ENCODE results near the gene USP49.

USP49 gene

GRCh38 chr6:41932378-41932777 lies 37.2 kb upstream of the USP49 start:
- TF ChIP-seq MYC (IDR thresholded peaks at IDR 0.05; ENCODE audit: low read depth, low read length) (no peak), MAX (IDR thresholded peaks at IDR 0.05; ENCODE audit: low read depth, low read length) (no peak), CTCF (IDR thresholded peaks at IDR 0.05; ENCODE audit: low read depth, low read length) (no peak), POLR2A (IDR thresholded peaks at IDR 0.05; ENCODE audit: extremely low read depth, insufficient read length) (no peak)
- no peak overlapping the region for H3K4me3 ChIP-seq (ENCODE audit: low read depth, low read length)
- DNase-seq (ENCODE audit: low read depth): no peak

- no peak for DNase-seq (ENCODE audit: low read depth)
- H3K4me3 ChIP-seq (ENCODE audit: low read depth, low read length): no peak overlapping the region
- TF ChIP-seq CTCF (IDR thresholded peaks at IDR 0.05; ENCODE audit: low read depth, low read length): no peak
- no peak for TF ChIP-seq MYC (IDR thresholded peaks at IDR 0.05; ENCODE audit: low read depth, low read length)
- no peak for TF ChIP-seq MAX (IDR thresholded peaks at IDR 0.05; ENCODE audit: low read depth, low read length)
- TF ChIP-seq POLR2A (IDR thresholded peaks at IDR 0.05; ENCODE audit: extremely low read depth, insufficient read length): no peak
Observed at GRCh38 chr6:41931792-41932191, 36.6 kb upstream of the USP49 start.

- DNase-seq (ENCODE audit: low read depth): peak; percentile 30
- no peak overlapping the region for H3K4me3 ChIP-seq (ENCODE audit: low read depth, low read length)
- no peak for TF ChIP-seq CTCF (IDR thresholded peaks at IDR 0.05; ENCODE audit: low read depth, low read length)
- TF ChIP-seq POLR2A (IDR thresholded peaks at IDR 0.05; ENCODE audit: extremely low read depth, insufficient read length): no peak
- TF ChIP-seq MYC (IDR thresholded peaks at IDR 0.05; ENCODE audit: low read depth, low read length): no peak
- no peak for TF ChIP-seq MAX (IDR thresholded peaks at IDR 0.05; ENCODE audit: low read depth, low read length)
Observed at GRCh38 chr6:41929924-41930323, 34.7 kb upstream of the USP49 start.

- no peak overlapping the region for H3K4me3 ChIP-seq (ENCODE audit: low read depth, low read length)
- no peak for DNase-seq (ENCODE audit: low read depth)
- no peak for TF ChIP-seq CTCF (IDR thresholded peaks at IDR 0.05; ENCODE audit: low read depth, low read length)
Observed at GRCh38 chr6:41927253-41927652, 32.1 kb upstream of the USP49 start.

- H3K4me3 ChIP-seq (ENCODE audit: low read depth, low read length): peak overlapping the region; percentile 90
- no peak for DNase-seq (ENCODE audit: low read depth)
- TF ChIP-seq MAX (IDR thresholded peaks at IDR 0.05; ENCODE audit: low read depth, low read length): no peak
- TF ChIP-seq MYC (IDR thresholded peaks at IDR 0.05; ENCODE audit: low read depth, low read length): no peak
- no peak for TF ChIP-seq CTCF (IDR thresholded peaks at IDR 0.05; ENCODE audit: low read depth, low read length)
- no peak for TF ChIP-seq POLR2A (IDR thresholded peaks at IDR 0.05; ENCODE audit: extremely low read depth, insufficient read length)
Observed at GRCh38 chr6:41922154-41922553, 27.0 kb upstream of the USP49 start.

- TF ChIP-seq MYC (IDR thresholded peaks at IDR 0.05; ENCODE audit: low read depth, low read length) (no peak), MAX (IDR thresholded peaks at IDR 0.05; ENCODE audit: low read depth, low read length) (no peak), CTCF (IDR thresholded peaks at IDR 0.05; ENCODE audit: low read depth, low read length) (no peak), POLR2A (IDR thresholded peaks at IDR 0.05; ENCODE audit: extremely low read depth, insufficient read length) (no peak)
- DNase-seq (ENCODE audit: low read depth): no peak
- peak overlapping the region; percentile 90 for H3K4me3 ChIP-seq (ENCODE audit: low read depth, low read length)
Observed at GRCh38 chr6:41921712-41921998, 26.5 kb upstream of the USP49 start.
